Measurements from ENCODE around the gene RO60. TPM values are rescaled to one million over a fixed set of nuclear protein-coding genes. Genes with fewer than 3 reads are reported as not detected.
"Not testable (repeated sequence)": the region's sequence is repeated elsewhere in the genome, so short reads cannot be mapped to it uniquely, and the experiment has no call there.

The RO60 gene
- total RNA-seq, 1 donor from 2014 or later, result 144 TPM

DNA sequence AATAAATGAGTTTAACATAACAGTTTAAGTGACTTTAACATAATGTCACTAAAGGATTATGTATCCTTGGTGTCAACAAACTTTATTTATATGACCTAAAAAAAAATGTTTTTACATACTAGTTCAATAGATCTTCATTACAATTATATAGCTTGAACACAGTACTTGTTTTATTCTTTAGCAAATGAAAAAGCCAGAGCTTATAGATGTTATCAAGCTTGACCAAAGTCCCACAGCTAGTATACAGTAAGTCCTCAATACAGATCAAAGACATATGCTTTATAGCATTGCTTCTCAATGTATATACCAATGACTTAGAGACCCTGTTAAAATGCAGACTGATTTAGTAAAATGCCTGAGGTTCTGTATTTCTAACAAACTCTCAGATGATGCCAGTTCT is 42.6 kb upstream of the RO60 start:
- Mint-ChIP-seq H3K4me1 (ENCODE audit: unreplicated experiment) (no peaks in the 10 kb centered on the region), H3K36me3 (ENCODE audit: low read depth, unreplicated experiment) (no peaks in the 10 kb centered on the region), H3K9me3 (ENCODE audit: unreplicated experiment) (no peaks in the 10 kb centered on the region), H3K4me3 (ENCODE audit: unreplicated experiment) (no peak overlapping the region), H3K27me3 (ENCODE audit: unreplicated experiment) (no peaks in the 10 kb centered on the region), H3K27ac (ENCODE audit: unreplicated experiment) (no peak overlapping the region)
- no peak for DNase-seq (ENCODE audit: low spot score)
- no peak for TF ChIP-seq CTCF (IDR thresholded peaks at IDR 0.05; ENCODE audit: unreplicated experiment)

DNA sequence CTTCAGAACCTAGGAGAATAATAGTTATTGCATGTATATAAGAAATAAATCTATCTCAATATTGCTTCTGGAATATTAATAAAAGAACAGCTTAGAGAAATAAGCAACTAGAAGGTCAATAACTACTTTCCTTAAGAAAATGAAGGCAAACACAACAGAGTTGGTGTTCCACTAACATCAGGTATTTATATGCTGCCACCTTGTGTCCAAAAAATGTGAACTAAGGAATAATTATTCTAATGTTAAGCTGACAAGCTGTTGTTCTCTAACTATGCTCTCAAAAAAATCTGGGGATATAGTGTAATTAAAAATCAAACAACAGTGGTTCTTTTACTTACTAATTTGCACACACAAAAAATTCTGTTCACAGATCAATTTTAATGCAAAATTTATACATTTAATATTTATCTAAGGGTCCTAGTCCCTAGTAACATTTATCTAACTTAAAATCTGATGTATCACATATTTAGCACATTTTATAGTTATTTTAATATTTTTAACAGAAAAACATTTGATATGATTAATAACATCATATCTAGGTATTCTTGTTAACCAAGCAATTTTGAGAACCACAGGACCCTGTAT is 39.9 kb upstream of the RO60 start:
- Mint-ChIP-seq H3K4me3 (ENCODE audit: unreplicated experiment) (no peak overlapping the region), H3K36me3 (ENCODE audit: low read depth, unreplicated experiment) (no peaks in the 10 kb centered on the region), H3K27ac (ENCODE audit: unreplicated experiment) (no peak overlapping the region), H3K4me1 (ENCODE audit: unreplicated experiment) (no peaks in the 10 kb centered on the region), H3K9me3 (ENCODE audit: unreplicated experiment) (no peaks in the 10 kb centered on the region), H3K27me3 (ENCODE audit: unreplicated experiment) (no peaks in the 10 kb centered on the region)
- TF ChIP-seq CTCF (IDR thresholded peaks at IDR 0.05; ENCODE audit: unreplicated experiment), result peak; percentile 69
- no peak for DNase-seq (ENCODE audit: low spot score)

GRCh38 chr1:193025218-193025617 is 34.2 kb upstream of the RO60 start:
- Mint-ChIP-seq H3K36me3 (ENCODE audit: low read depth, unreplicated experiment) (no peaks in the 10 kb centered on the region), H3K4me1 (ENCODE audit: unreplicated experiment) (no peaks in the 10 kb centered on the region), H3K9me3 (ENCODE audit: unreplicated experiment) (no peaks in the 10 kb centered on the region), H3K27ac (ENCODE audit: unreplicated experiment) (no peak overlapping the region), H3K4me3 (ENCODE audit: unreplicated experiment) (no peak overlapping the region), H3K27me3 (ENCODE audit: unreplicated experiment) (no peaks in the 10 kb centered on the region)
- DNase-seq (ENCODE audit: low spot score), result no peak
- no peak for TF ChIP-seq CTCF (IDR thresholded peaks at IDR 0.05; ENCODE audit: unreplicated experiment)

DNA sequence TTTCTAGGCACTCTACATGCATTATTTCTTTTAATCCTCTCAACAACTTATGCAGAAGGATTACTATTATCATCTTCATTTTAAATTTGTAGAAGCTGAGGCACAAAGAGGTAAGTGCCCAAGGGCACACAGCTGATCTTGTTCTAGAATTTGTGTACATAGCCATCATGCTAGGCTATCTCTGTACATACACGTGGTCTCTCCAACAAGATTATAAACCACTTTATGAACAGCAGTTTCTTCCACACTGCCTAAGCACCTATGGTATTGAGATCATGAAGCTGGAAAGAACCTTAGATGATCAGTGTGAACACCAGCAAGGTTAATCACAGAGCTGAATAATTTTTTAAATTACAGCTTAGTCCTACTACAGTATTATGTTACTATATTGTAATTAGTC is 29.1 kb upstream of the RO60 start:
- Mint-ChIP-seq H3K27me3 (ENCODE audit: unreplicated experiment) (peaks cover 2% of the 10 kb centered on the region), H3K27ac (ENCODE audit: unreplicated experiment) (no peak overlapping the region), H3K9me3 (ENCODE audit: unreplicated experiment) (no peaks in the 10 kb centered on the region), H3K4me3 (ENCODE audit: unreplicated experiment) (no peak overlapping the region), H3K36me3 (ENCODE audit: low read depth, unreplicated experiment) (peaks cover 4% of the 10 kb centered on the region), H3K4me1 (ENCODE audit: unreplicated experiment) (peaks cover 7% of the 10 kb centered on the region)
- no peak for DNase-seq (ENCODE audit: low spot score)
- TF ChIP-seq CTCF (IDR thresholded peaks at IDR 0.05; ENCODE audit: unreplicated experiment), result no peak

DNA sequence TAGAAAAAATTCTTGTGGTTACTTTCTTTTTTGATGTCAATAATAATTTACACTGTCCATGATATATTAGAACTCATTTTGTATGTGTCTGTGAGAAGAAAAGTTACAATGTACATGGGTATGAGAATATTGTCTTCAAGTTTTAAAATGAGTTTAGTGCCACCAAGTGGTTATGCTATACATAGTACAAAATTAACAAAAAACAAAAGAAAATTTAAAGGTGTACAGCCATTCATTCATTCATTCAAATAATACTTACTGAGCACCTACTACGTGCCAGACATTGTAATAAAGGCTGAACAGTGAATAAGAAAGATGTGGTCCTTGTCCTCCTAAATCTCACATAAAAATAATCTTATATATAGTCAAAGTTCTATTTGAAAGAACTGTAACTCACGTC is 28.0 kb upstream of the RO60 start:
- no peak for TF ChIP-seq CTCF (IDR thresholded peaks at IDR 0.05; ENCODE audit: unreplicated experiment)
- peaks cover 2% of the 10 kb centered on the region for H3K27me3 Mint-ChIP-seq (ENCODE audit: unreplicated experiment)
- H3K36me3 Mint-ChIP-seq (ENCODE audit: low read depth, unreplicated experiment), result peaks cover 4% of the 10 kb centered on the region
- H3K4me1 Mint-ChIP-seq (ENCODE audit: unreplicated experiment), result peaks cover 7% of the 10 kb centered on the region
- H3K9me3 Mint-ChIP-seq (ENCODE audit: unreplicated experiment), result no peaks in the 10 kb centered on the region
- no peak overlapping the region for H3K4me3 Mint-ChIP-seq (ENCODE audit: unreplicated experiment)
- H3K27ac Mint-ChIP-seq (ENCODE audit: unreplicated experiment), result no peak overlapping the region
- no peak for DNase-seq (ENCODE audit: low spot score)

DNA sequence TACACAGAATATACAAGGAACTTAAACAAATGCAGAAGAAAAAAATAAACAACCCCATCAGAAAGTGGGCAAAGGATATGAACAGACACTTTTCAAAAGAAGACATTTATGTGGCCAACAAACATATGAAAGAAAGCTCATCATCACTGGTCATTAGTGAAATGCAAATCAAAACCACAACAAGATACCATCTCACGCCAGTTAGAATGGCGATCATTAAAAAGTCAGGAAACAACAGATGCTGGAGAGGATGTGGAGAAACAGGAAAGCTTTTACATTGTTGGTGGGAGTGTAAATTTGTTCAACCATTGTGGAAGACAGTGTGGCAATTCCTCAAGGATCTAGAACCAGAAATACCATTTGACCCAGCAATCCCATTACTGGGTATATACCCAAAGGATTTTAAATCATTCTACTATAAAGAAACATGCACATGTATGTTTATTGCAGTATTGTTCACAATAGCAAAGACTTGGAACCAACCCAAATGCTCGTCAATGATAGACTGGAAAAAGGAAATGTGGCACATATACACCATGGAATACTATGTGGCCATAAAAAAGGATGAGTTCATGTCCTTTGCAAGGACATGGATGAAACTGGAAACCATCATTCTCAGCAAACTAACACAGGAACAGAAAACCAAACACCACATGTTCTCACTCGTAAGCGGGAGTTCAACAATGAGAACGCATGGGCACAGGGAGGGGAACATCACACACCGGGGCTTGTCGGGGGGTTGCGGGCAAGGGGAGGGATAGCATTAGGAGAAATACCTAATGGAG is 26.6 kb upstream of the RO60 start:
- not testable (repeated sequence) for H3K9me3 Mint-ChIP-seq (ENCODE audit: unreplicated experiment); H3K27me3 Mint-ChIP-seq (ENCODE audit: unreplicated experiment); H3K4me1 Mint-ChIP-seq (ENCODE audit: unreplicated experiment); DNase-seq (ENCODE audit: low spot score); H3K36me3 Mint-ChIP-seq (ENCODE audit: low read depth, unreplicated experiment)
- H3K4me3 Mint-ChIP-seq (ENCODE audit: unreplicated experiment), result peak overlapping the region; percentile 65
- H3K27ac Mint-ChIP-seq (ENCODE audit: unreplicated experiment), result peak overlapping the region; percentile 22
